AG04449 (cell line): Measurements from ENCODE around the gene CNOT10.
A peak's percentile ranks its signal among the peaks of the same experiment; 100 is the strongest.

Experiments used
- CTCF ChIA-PET: fragments of 350-600 bp; formaldehyde crosslinking; extraction: SDS; loops from one replicate; lab custom pipeline; 2021; ENCODE audit warnings: antibody characterized with exemption; lab: Yijun Ruan, JAX
- POLR2A ChIA-PET: fragments of 400-600, 350-600 bp; formaldehyde crosslinking; extraction: SDS; loops from one replicate; lab custom pipeline; 2020; ENCODE audit warnings: antibody characterized with exemption, inconsistent platforms; lab: Yijun Ruan, JAX
- DNase-seq: peaks from one replicate; pipeline ENCODE4 v3.0.0-alpha.2; 2010; ENCODE audit warnings: low read depth, low spot score
- H3K4me3 ChIP-seq: 2 replicates; pipeline ENCODE4 v1.5.1; 2011; ENCODE audit warnings: low read depth, mild to moderate bottlenecking, control low read depth, low read length
- CTCF ChIP-seq: IDR thresholded peaks from one replicate; pipeline ENCODE4 v1.5.1; 2011; ENCODE audit warnings: mild to moderate bottlenecking, moderate library complexity, low read length, control low read depth, inconsistent platforms; ENCODE audit not compliant: insufficient read depth; ENCODE audit errors: missing control alignments

CNOT10 gene

GRCh38 chr3:32684800-32685542 lies at the start of gene CNOT10:
CNOT10 (plus strand) TSS chr3:32685188; CDS start chr3:32685461, 273 bp downstream.
- peak; percentile 34 for DNase-seq
- peak; percentile 44 for TF ChIP-seq CTCF
- POLR2A ChIA-PET, result interaction anchor here (0.6 kb wide), 1 partner anchor 442 kb away, joined by 3 read pairs; no protein-coding TSS in a partner anchor
- CTCF ChIA-PET, result interaction anchor here (0.7 to 2.4 kb wide), 6 partner anchors 9 to 217 kb away, joined by 3 to 6 read pairs (median 4); no protein-coding TSS in a partner anchor
- H3K4me3 ChIP-seq, result peak within 1 kb of the TSS; percentile 89

GRCh38 chr3:32640939-32641338 lies 44.0 kb upstream of the CNOT10 start:
- DNase-seq, result no peak
- TF ChIP-seq CTCF, result no peak
- CTCF ChIA-PET, result no interaction called here
- POLR2A ChIA-PET, result no interaction called here
- H3K4me3 ChIP-seq, result no peak overlapping the region

GRCh38 chr3:32641356-32641755 lies 43.6 kb upstream of the CNOT10 start:
- ChIA-PET POLR2A (no interaction called here), CTCF (no interaction called here)
- DNase-seq, result peak; percentile 9
- TF ChIP-seq CTCF, result no peak
- H3K4me3 ChIP-seq, result no peak overlapping the region

- H3K4me3 ChIP-seq, result no peak overlapping the region
- no peak for DNase-seq
- POLR2A ChIA-PET, result no interaction called here
- TF ChIP-seq CTCF, result no peak
- CTCF ChIA-PET, result interaction anchor here (0.9 to 1.8 kb wide), 2 partner anchors 22 to 133 kb away, joined by 3 to 7 read pairs; no protein-coding TSS in a partner anchor
Measured at GRCh38 chr3:32643354-32643753, 41.6 kb upstream of the CNOT10 start.

GRCh38 chr3:32643816-32644215 lies 41.2 kb upstream of the CNOT10 start:
- H3K4me3 ChIP-seq, result no peak overlapping the region
- ChIA-PET CTCF (interaction anchor here (0.9 to 1.8 kb wide), 2 partner anchors 21 to 134 kb away, joined by 3 to 7 read pairs; no protein-coding TSS in a partner anchor), POLR2A (no interaction called here)
- no peak for DNase-seq
- TF ChIP-seq CTCF, result no peak

- H3K4me3 ChIP-seq, result no peak overlapping the region
- POLR2A ChIA-PET, result no interaction called here
- TF ChIP-seq CTCF, result no peak
- CTCF ChIA-PET, result no interaction called here
- no peak for DNase-seq
Measured at GRCh38 chr3:32644380-32644779, 40.6 kb upstream of the CNOT10 start.
